AG04449 (cell line): ENCODE data around the gene ADTRP.

Source experiments
- CTCF ChIA-PET: fragments of 350-600 bp; formaldehyde crosslinking; extraction: SDS; loops from one replicate; lab custom pipeline; 2021; ENCODE audit warnings: antibody characterized with exemption; lab: Yijun Ruan, JAX
- POLR2A ChIA-PET: fragments of 400-600, 350-600 bp; formaldehyde crosslinking; extraction: SDS; loops from one replicate; lab custom pipeline; 2020; ENCODE audit warnings: antibody characterized with exemption, inconsistent platforms; lab: Yijun Ruan, JAX
- DNase-seq: peaks from one replicate; pipeline ENCODE4 v3.0.0-alpha.2; 2010; ENCODE audit warnings: low read depth, low spot score
- H3K4me3 ChIP-seq: 2 replicates; pipeline ENCODE4 v1.5.1; 2011; ENCODE audit warnings: low read depth, mild to moderate bottlenecking, control low read depth, low read length
- CTCF ChIP-seq: IDR thresholded peaks from one replicate; pipeline ENCODE4 v1.5.1; 2011; ENCODE audit warnings: mild to moderate bottlenecking, moderate library complexity, low read length, control low read depth, inconsistent platforms; ENCODE audit not compliant: insufficient read depth; ENCODE audit errors: missing control alignments

ADTRP gene

GRCh38 chr6:11669696-11670095, 108.9 kb downstream of the ADTRP start:
- TF ChIP-seq CTCF = no peak
- ChIA-PET CTCF (interaction anchor here (6.0 kb wide), 1 partner anchor 13 kb away, joined by 47 read pairs; no protein-coding TSS in a partner anchor), POLR2A (no interaction called here)
- DNase-seq = no peak
- H3K4me3 ChIP-seq = no peak overlapping the region

GRCh38 chr6:11668455-11668854, 110.1 kb downstream of the ADTRP start:
- POLR2A ChIA-PET = no interaction called here
- TF ChIP-seq CTCF = no peak
- CTCF ChIA-PET = interaction anchor here (1.1 to 6.0 kb wide), 3 partner anchors 12 to 565 kb away, joined by 3 to 47 read pairs (median 5); no protein-coding TSS in a partner anchor
- no peak for DNase-seq
- H3K4me3 ChIP-seq = no peak overlapping the region

- no peak for DNase-seq
- no peak overlapping the region for H3K4me3 ChIP-seq
- TF ChIP-seq CTCF = no peak
- ChIA-PET POLR2A (no interaction called here), CTCF (interaction anchor here (1.1 to 6.0 kb wide), 3 partner anchors 11 to 566 kb away, joined by 3 to 47 read pairs (median 5); no protein-coding TSS in a partner anchor)
Observed at GRCh38 chr6:11667876-11668275, 110.7 kb downstream of the ADTRP start.

GRCh38 chr6:11665604-11666326, 112.8 kb downstream of the ADTRP start:
- no peak for DNase-seq
- POLR2A ChIA-PET = interaction anchor here (0.6 kb wide), 1 partner anchor 936 kb away, joined by 3 read pairs; no protein-coding TSS in a partner anchor
- H3K4me3 ChIP-seq = no peak overlapping the region
- CTCF ChIA-PET = interaction anchor here (0.7 to 6.0 kb wide), 3 partner anchors 9 to 722 kb away, joined by 3 to 47 read pairs (median 4); no protein-coding TSS in a partner anchor
- TF ChIP-seq CTCF = no peak
